CD4-positive, alpha-beta T cell treated with Interleukin-15 for 1 hour (primary cell): Measurements from ENCODE around the gene MALRD1.

ENCODE experiments used
- DNase-seq: peaks from one replicate; pipeline ENCODE4 v3.0.0-alpha.2; 2020

Gene MALRD1

GRCh38 chr10:19111501-19112267 is 63.1 kb downstream of the MALRD1 start:
- DNase-seq = no peak

- DNase-seq = no peak
These were observed 68.8 kb downstream of the MALRD1 start for GRCh38 chr10:19117438-19117837.

GRCh38 chr10:19119191-19119590 is 70.6 kb downstream of the MALRD1 start:
- DNase-seq = no peak

GRCh38 chr10:19120381-19120908 is 71.8 kb downstream of the MALRD1 start:
- DNase-seq = no peak

GRCh38 chr10:19133992-19134391 is 85.4 kb downstream of the MALRD1 start:
- DNase-seq = no peak

GRCh38 chr10:19142967-19143366 is 94.4 kb downstream of the MALRD1 start:
- DNase-seq = no peak

- no peak for DNase-seq
These were observed 95.6 kb downstream of the MALRD1 start for GRCh38 chr10:19144206-19144605.

GRCh38 chr10:19154375-19154774 is 105.8 kb downstream of the MALRD1 start:
- no peak for DNase-seq

GRCh38 chr10:19158358-19158757 is 109.8 kb downstream of the MALRD1 start:
- DNase-seq = no peak

GRCh38 chr10:19158870-19159269 is 110.3 kb downstream of the MALRD1 start:
- DNase-seq = no peak

GRCh38 chr10:19164461-19164860 is 115.9 kb downstream of the MALRD1 start:
- DNase-seq = no peak

- DNase-seq = no peak
These were observed 120.0 kb downstream of the MALRD1 start for GRCh38 chr10:19168584-19168983.

GRCh38 chr10:19169041-19169440 is 120.4 kb downstream of the MALRD1 start:
- DNase-seq = no peak

- no peak for DNase-seq
These were observed 121.1 kb downstream of the MALRD1 start for GRCh38 chr10:19169684-19170083.

GRCh38 chr10:19178675-19179074 is 130.1 kb downstream of the MALRD1 start:
- no peak for DNase-seq

GRCh38 chr10:19184891-19185290 is 136.3 kb downstream of the MALRD1 start:
- DNase-seq = no peak

GRCh38 chr10:19194866-19195265 is 146.3 kb downstream of the MALRD1 start:
- DNase-seq = no peak

- no peak for DNase-seq
These were observed 147.1 kb downstream of the MALRD1 start for GRCh38 chr10:19195698-19196097.

GRCh38 chr10:19200211-19200610 is 151.6 kb downstream of the MALRD1 start:
- no peak for DNase-seq

GRCh38 chr10:19204246-19204917 is 155.8 kb downstream of the MALRD1 start:
- DNase-seq = no peak

- DNase-seq = no peak
These were observed 160.7 kb downstream of the MALRD1 start for GRCh38 chr10:19209319-19209718.

- DNase-seq = no peak
These were observed 164.0 kb downstream of the MALRD1 start for GRCh38 chr10:19212590-19212989.

GRCh38 chr10:19221216-19221615 is 172.6 kb downstream of the MALRD1 start:
- no peak for DNase-seq

GRCh38 chr10:19226025-19226424 is 177.4 kb downstream of the MALRD1 start:
- DNase-seq = no peak
